SJSA1 (cell line): ENCODE measurements around the gene DIP2C. TPM values are rescaled to one million over a fixed set of nuclear protein-coding genes. Genes with fewer than 3 reads are reported as not detected.

Experiments
- DNase-seq, 2 experiments: peaks; one replicate each; pipeline ENCODE4 v3.0.0-alpha.2; 2015 to 2020; ENCODE audit warnings: low spot score in 2 of 2, low read depth in 1 of 2
- H3K27ac ChIP-seq: fragments of 250-450 bp; sonication (Bioruptor Pico); 2 replicates; pipeline ENCODE4 v1.5.1; 2020; ENCODE audit warnings: mild to moderate bottlenecking, moderate library complexity
- H3K27me3 ChIP-seq: fragments of 250-450 bp; sonication (Bioruptor Pico); replicated peaks from 2 replicates; pipeline ENCODE4 v1.5.1; 2020; ENCODE audit warnings: mild to moderate bottlenecking, moderate library complexity
- H3K36me3 ChIP-seq: fragments of 250-450 bp; sonication (Bioruptor Pico); 2 replicates; pipeline ENCODE4 v1.5.1; 2020; ENCODE audit warnings: mild to moderate bottlenecking
- H3K4me1 ChIP-seq: fragments of 250-450 bp; sonication (Bioruptor Pico); replicated peaks from 2 replicates; pipeline ENCODE4 v1.6.1; 2021; ENCODE audit warnings: mild to moderate bottlenecking
- H3K4me3 ChIP-seq: fragments of 250-450 bp; sonication (Bioruptor Pico); 2 replicates; pipeline ENCODE4 v1.5.1; 2020; ENCODE audit warnings: mild to moderate bottlenecking
- H3K9me3 ChIP-seq: fragments of 250-450 bp; sonication (Bioruptor Pico); replicated peaks from 2 replicates; pipeline ENCODE4 v1.5.1; 2020; ENCODE audit warnings: mild to moderate bottlenecking
- total RNA-seq: library from RNA; depleted of rRNA; stranded (reverse); fragments of >200 nt; shearing (Covaris generic); gene quantifications from 2 replicates; pipeline ENCODE4 v1.2.3, GENCODE V29; 2014

DIP2C gene
- total RNA-seq, 1 experiment from 2014 or later: 17.5 TPM

- Histone ChIP-seq H3K4me3 (no peak overlapping the region), H3K27me3 (no peaks in the 10 kb centered on the region), H3K36me3 (peaks cover 7% of the 10 kb centered on the region), H3K9me3 (no peaks in the 10 kb centered on the region; the same call in 1 of the 2 replicates), H3K4me1 (peaks cover 41% of the 10 kb centered on the region), H3K27ac (peak overlapping the region; percentile 34)
- DNase-seq: peak in 1 of 2 experiments; percentile 48
Measured at GRCh38 chr10:581776-582330, 107.6 kb downstream of the DIP2C start.

- Histone ChIP-seq H3K9me3 (no peaks in the 10 kb centered on the region; the same call in 1 of the 2 replicates), H3K27me3 (no peaks in the 10 kb centered on the region), H3K4me1 (peaks cover 41% of the 10 kb centered on the region), H3K27ac (peak overlapping the region; percentile 34), H3K4me3 (no peak overlapping the region), H3K36me3 (peaks cover 7% of the 10 kb centered on the region)
- DNase-seq: peak in 1 of 2 experiments; percentile 66
Measured at GRCh38 chr10:580778-581177, 108.7 kb downstream of the DIP2C start.

- Histone ChIP-seq H3K36me3 (peaks cover 4% of the 10 kb centered on the region), H3K4me3 (no peak overlapping the region), H3K4me1 (peaks cover 14% of the 10 kb centered on the region), H3K27ac (no peak overlapping the region), H3K9me3 (no peaks in the 10 kb centered on the region; the same call in 1 of the 2 replicates), H3K27me3 (no peaks in the 10 kb centered on the region)
- DNase-seq: no peak
Measured at GRCh38 chr10:576130-576465, 113.4 kb downstream of the DIP2C start.

GRCh38 chr10:575402-576129 is 113.9 kb downstream of the DIP2C start:
- H3K4me3 ChIP-seq: no peak overlapping the region
- peaks cover 9% of the 10 kb centered on the region for H3K4me1 ChIP-seq
- peaks cover 4% of the 10 kb centered on the region for H3K36me3 ChIP-seq
- no peak overlapping the region for H3K27ac ChIP-seq
- peaks cover 2% of the 10 kb centered on the region for H3K9me3 ChIP-seq
- H3K27me3 ChIP-seq: no peaks in the 10 kb centered on the region
- peak in 1 of 2 experiments; percentile 32 for DNase-seq

GRCh38 chr10:572696-573095 is 116.8 kb downstream of the DIP2C start:
- no peaks in the 10 kb centered on the region for H3K27me3 ChIP-seq
- H3K4me1 ChIP-seq: no peaks in the 10 kb centered on the region
- no peak overlapping the region for H3K4me3 ChIP-seq
- H3K36me3 ChIP-seq: no peaks in the 10 kb centered on the region; the same call in 1 of the 2 replicates
- H3K9me3 ChIP-seq: peaks cover 3% of the 10 kb centered on the region
- DNase-seq: no peak
- H3K27ac ChIP-seq: no peak overlapping the region

- Histone ChIP-seq H3K27ac (no peak overlapping the region), H3K4me1 (no peaks in the 10 kb centered on the region), H3K9me3 (peaks cover 3% of the 10 kb centered on the region), H3K36me3 (no peaks in the 10 kb centered on the region; the same call in 1 of the 2 replicates), H3K27me3 (no peaks in the 10 kb centered on the region), H3K4me3 (no peak overlapping the region)
- DNase-seq: no peak
Measured at GRCh38 chr10:571688-572451, 117.6 kb downstream of the DIP2C start.

GRCh38 chr10:571166-571565 is 118.3 kb downstream of the DIP2C start:
- H3K27ac ChIP-seq: no peak overlapping the region
- peaks cover 3% of the 10 kb centered on the region for H3K9me3 ChIP-seq
- no peaks in the 10 kb centered on the region; the same call in 1 of the 2 replicates for H3K36me3 ChIP-seq
- H3K4me1 ChIP-seq: no peaks in the 10 kb centered on the region
- no peak overlapping the region for H3K4me3 ChIP-seq
- H3K27me3 ChIP-seq: no peaks in the 10 kb centered on the region
- DNase-seq: no peak

GRCh38 chr10:570628-571163 is 118.8 kb downstream of the DIP2C start:
- no peaks in the 10 kb centered on the region for H3K4me1 ChIP-seq
- H3K27me3 ChIP-seq: no peaks in the 10 kb centered on the region
- DNase-seq: no peak
- H3K4me3 ChIP-seq: no peak overlapping the region
- H3K27ac ChIP-seq: no peak overlapping the region
- no peaks in the 10 kb centered on the region; the same call in 1 of the 2 replicates for H3K36me3 ChIP-seq
- H3K9me3 ChIP-seq: peaks cover 3% of the 10 kb centered on the region

- H3K27ac ChIP-seq: no peak overlapping the region
- H3K4me3 ChIP-seq: no peak overlapping the region
- no peaks in the 10 kb centered on the region for H3K36me3 ChIP-seq
- peaks cover 3% of the 10 kb centered on the region for H3K9me3 ChIP-seq
- no peaks in the 10 kb centered on the region for H3K4me1 ChIP-seq
- no peaks in the 10 kb centered on the region for H3K27me3 ChIP-seq
- DNase-seq: no peak
Measured at GRCh38 chr10:569961-570627, 119.4 kb downstream of the DIP2C start.

- H3K27me3 ChIP-seq: no peaks in the 10 kb centered on the region
- H3K36me3 ChIP-seq: no peaks in the 10 kb centered on the region
- peaks cover 8% of the 10 kb centered on the region for H3K9me3 ChIP-seq
- no peaks in the 10 kb centered on the region for H3K4me1 ChIP-seq
- no peak for DNase-seq
- H3K27ac ChIP-seq: no peak overlapping the region
- no peak overlapping the region for H3K4me3 ChIP-seq
Measured at GRCh38 chr10:568848-569247, 120.6 kb downstream of the DIP2C start.

- Histone ChIP-seq H3K36me3 (no peaks in the 10 kb centered on the region), H3K4me1 (no peaks in the 10 kb centered on the region), H3K9me3 (peaks cover 8% of the 10 kb centered on the region), H3K27me3 (no peaks in the 10 kb centered on the region), H3K27ac (no peak overlapping the region), H3K4me3 (no peak overlapping the region)
- DNase-seq: no peak
Measured at GRCh38 chr10:567869-568268, 121.6 kb downstream of the DIP2C start.

- no peaks in the 10 kb centered on the region for H3K36me3 ChIP-seq
- DNase-seq: no peak
- H3K27ac ChIP-seq: no peak overlapping the region
- H3K4me1 ChIP-seq: no peaks in the 10 kb centered on the region
- no peak overlapping the region for H3K4me3 ChIP-seq
- peaks cover 8% of the 10 kb centered on the region for H3K9me3 ChIP-seq
- no peaks in the 10 kb centered on the region for H3K27me3 ChIP-seq
Measured at GRCh38 chr10:566241-566885, 123.1 kb downstream of the DIP2C start.

GRCh38 chr10:565676-566075 is 123.8 kb downstream of the DIP2C start:
- H3K4me3 ChIP-seq: no peak overlapping the region
- no peaks in the 10 kb centered on the region for H3K36me3 ChIP-seq
- no peak for DNase-seq

More at GRCh38 chr10:565676-566075, 123.8 kb downstream of the DIP2C start:
- Histone ChIP-seq H3K4me1 (no peaks in the 10 kb centered on the region), H3K9me3 (peaks cover 7% of the 10 kb centered on the region), H3K27ac (no peak overlapping the region), H3K27me3 (no peaks in the 10 kb centered on the region)
